NCI-H146 treated with DMSO at 0.1 percent for 48 hours (cell line): ENCODE measurements around the gene SNX14.
"Not testable (repeated sequence)": the region's sequence is repeated elsewhere in the genome, so short reads cannot be mapped to it uniquely, and the experiment has no call there.

ENCODE experiments used
- DNase-seq: peaks from one replicate; lab custom pipeline; 2025; ENCODE audit not compliant: unreplicated experiment; lab: John Stamatoyannopoulos, UW

Gene SNX14

GRCh38 chr6:85592033-85592432 is 1.6 kb downstream of the SNX14 start:
- no peak for DNase-seq

- DNase-seq = no peak
Measured at GRCh38 chr6:85591207-85591606, 2.5 kb downstream of the SNX14 start.

DNA sequence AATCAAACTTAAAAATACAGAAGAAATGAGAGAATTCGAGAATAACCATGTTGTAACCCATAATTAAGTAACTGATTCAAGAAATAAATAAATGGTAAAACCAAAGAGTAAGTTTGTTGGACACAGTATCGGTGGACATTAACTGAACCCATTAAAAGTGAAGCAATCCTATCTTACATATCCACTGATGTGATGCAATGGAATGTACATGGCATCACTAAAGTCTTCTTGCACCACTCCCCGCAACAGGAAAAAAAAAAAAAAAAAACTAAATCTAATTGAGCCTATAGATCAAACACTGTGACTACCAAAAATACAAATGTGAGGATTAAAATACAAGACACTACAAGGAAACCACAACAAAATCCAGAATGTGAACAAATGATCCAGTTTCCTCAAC is 7.9 kb downstream of the SNX14 start:
- DNase-seq = no peak

- not testable (repeated sequence) for DNase-seq
Measured at GRCh38 chr6:85582832-85583231, 10.8 kb downstream of the SNX14 start.

DNA sequence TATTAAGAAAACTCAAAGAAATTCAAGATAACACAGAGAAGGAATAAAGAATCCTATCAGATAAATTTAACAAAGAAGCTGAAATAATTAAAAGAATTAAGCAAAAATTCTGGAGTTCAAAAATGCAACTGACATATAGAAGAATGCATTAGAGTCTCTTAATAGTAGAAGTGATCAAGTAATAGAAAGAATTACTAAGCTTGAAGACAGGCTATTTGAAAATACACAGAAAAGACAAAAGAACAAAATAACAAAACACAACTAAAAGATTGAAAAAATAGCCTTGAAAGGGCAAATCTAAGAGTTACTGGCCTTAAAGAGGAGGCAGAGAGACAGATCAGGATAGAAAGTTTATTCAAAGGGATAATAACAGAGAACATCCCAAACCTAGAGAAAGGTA is 12.1 kb downstream of the SNX14 start:
- no peak for DNase-seq

- DNase-seq = no peak
Measured at GRCh38 chr6:85580878-85581267, 12.8 kb downstream of the SNX14 start.

- no peak for DNase-seq
Measured at GRCh38 chr6:85580118-85580877, 13.4 kb downstream of the SNX14 start.

- no peak for DNase-seq
Measured at GRCh38 chr6:85579581-85579980, 14.1 kb downstream of the SNX14 start.

- DNase-seq = no peak
Measured at GRCh38 chr6:85576476-85576875, 17.2 kb downstream of the SNX14 start.

DNA sequence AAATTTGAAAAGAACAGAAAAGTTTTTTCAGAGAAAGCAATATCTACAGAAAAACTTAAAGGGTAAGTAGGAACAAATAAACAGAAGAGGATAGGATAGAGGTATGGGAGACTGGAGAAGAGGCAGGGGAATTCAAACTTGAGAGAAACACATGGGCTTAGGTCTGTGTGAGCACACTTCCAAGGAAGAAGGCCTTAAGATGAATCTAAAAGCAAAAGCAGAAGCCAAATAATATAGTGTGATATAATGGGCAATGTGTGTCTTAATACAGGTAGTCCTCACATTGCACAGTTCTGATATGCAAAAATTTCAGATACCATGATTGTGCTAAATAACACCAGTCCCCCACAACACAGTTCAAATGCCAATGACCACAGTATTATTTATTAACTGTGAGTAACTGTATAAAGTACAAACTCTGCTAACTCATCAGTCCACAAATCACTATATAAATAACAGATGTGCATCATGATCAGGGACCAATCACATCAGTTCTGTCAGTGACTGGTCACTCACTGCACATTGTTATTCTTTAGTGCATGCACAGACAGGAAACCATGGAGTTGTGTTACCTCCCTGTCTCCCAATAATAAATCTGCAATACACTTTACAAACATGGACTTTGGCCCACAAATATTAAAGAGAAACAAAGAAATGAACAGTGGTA is 18.6 kb downstream of the SNX14 start:
- no peak for DNase-seq

GRCh38 chr6:85569323-85569722 is 24.3 kb downstream of the SNX14 start:
- no peak for DNase-seq

- no peak for DNase-seq
Measured at GRCh38 chr6:85568411-85568810, 25.2 kb downstream of the SNX14 start.

DNA sequence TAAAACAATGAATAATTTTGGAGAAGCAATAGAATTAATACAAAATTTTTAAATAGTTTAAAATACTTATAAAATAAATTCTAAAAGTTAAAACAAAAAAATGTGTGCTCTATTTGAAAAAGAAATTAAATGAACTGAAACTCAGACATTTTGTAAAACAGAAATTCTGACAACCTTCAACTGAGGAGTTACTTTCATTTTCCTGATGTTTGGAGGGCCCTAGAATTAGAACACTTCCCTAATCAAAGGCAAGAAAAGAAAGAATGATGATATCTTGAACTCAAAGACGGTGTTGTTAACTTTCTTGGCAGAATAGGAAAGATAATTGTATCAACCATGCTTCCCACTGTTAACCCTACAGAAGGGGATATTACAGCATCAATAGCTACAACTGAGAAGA is 27.9 kb downstream of the SNX14 start:
- no peak for DNase-seq

DNA sequence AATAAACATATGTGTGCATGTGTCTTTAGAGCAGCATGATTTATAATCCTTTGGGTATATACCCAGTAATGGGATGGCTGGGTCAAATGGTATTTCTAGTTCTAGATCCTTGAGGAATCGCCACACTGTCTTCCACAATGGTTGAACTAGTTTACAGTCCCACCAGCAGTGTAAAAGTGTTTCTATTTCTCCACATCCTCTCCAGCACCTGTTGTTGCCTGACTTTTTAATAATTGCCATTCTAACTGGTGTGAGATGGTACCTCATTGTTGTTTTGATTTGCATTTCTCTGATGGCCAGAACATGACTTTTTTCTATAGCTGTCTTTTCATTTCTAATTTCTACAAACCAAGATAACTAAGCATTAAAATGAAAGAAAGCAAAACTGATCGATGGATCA is 29.4 kb downstream of the SNX14 start:
- not testable (repeated sequence) for DNase-seq

GRCh38 chr6:85561750-85562357 is 31.8 kb downstream of the SNX14 start:
- DNase-seq = no peak

- no peak for DNase-seq
Measured at GRCh38 chr6:85556992-85557668, 36.5 kb downstream of the SNX14 start.

GRCh38 chr6:85552652-85553051 is 41.0 kb downstream of the SNX14 start:
- DNase-seq = no peak

- no peak for DNase-seq
Measured at GRCh38 chr6:85551264-85551663, 42.4 kb downstream of the SNX14 start.

- DNase-seq = no peak
Measured at GRCh38 chr6:85547719-85548118, 45.9 kb downstream of the SNX14 start.

GRCh38 chr6:85544776-85545175 is 48.9 kb downstream of the SNX14 start:
- no peak for DNase-seq

DNA sequence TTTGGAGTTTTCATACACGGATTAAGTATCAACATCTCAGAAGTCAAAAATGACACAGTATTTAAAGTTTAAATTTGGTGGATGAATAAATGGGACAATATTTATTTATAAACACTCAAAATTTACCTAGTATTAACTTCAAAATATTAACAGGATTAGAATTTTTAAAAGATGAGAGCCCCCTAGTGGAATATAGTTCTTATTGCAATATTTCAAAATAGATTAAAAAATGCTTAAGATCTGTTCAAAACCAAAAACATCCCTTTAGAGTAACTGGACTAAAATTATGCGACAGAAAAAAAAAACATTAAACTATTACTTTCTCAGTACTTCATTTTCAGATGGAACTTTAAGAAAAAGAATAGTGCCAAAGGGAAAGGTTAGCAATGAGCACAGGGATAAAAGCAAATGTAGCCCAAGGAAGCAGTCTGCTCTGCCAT is 56.6 kb downstream of the SNX14 start:
- peak; percentile 1 for DNase-seq

DNA sequence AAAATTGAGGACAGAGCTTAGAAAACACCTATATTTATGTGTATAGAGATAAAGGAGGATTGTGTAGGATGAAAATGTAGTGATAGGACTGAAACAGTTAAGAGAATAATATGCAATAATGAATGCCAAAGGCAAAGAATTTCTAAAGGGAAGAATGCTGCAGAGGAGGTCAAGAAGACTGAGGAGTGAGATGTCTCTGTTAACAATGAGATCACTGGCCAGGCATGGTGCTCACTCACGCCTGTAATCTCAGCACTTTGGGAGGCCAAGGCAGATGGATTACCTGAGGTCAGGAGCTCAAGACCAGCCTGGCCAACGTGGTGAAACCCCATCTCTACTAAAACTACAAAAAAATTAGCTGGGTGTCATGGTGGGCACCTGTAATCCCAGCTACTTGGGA is 69.4 kb downstream of the SNX14 start:
- not testable (repeated sequence) for DNase-seq
